Left hindlimb (tissue), 1 donor: Measurements from ENCODE around the gene PIH1D1.

ENCODE experiments used
- DNase-seq: peaks from one replicate; pipeline ENCODE4 v3.0.0-alpha.2; 2018

Gene PIH1D1

GRCh38 chr19:49451430-49452181 lies at the start of gene PIH1D1:
Gene PIH1D1 (minus strand): TSS chr19:49451814. CDS start chr19:49451574, 240 bp downstream.
- peak; percentile 97 for DNase-seq

DNA sequence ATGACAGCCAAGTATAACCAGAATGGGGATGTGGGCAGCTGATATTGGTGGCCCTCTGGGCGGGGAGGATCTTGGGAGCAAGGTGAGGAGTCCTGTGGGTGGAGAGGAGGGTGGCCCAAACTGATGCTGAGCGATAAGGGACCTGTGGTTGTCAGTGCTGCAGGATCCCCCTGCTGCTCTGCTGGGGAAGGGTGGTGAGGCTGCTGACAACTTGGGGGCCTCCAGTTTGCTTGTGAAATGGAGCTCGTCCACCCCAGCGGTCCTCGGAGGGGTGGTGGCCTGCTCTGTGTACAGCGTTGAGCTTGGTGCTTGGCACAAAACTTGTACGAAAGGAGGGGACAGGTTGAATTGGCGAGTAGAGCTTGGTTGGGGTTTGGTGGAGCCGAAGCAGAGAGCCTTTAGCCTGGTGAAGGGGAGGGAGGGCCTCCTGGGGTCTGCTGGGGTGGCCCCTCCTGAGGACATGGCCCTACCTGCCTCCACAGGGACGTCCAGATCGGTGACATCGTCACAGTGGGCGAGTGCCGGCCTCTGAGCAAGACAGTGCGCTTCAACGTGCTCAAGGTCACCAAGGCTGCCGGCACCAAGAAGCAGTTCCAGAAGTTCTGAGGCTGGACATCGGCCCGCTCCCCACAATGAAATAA lies 47.5 kb upstream of the PIH1D1 start:
- DNase-seq: no peak

DNA sequence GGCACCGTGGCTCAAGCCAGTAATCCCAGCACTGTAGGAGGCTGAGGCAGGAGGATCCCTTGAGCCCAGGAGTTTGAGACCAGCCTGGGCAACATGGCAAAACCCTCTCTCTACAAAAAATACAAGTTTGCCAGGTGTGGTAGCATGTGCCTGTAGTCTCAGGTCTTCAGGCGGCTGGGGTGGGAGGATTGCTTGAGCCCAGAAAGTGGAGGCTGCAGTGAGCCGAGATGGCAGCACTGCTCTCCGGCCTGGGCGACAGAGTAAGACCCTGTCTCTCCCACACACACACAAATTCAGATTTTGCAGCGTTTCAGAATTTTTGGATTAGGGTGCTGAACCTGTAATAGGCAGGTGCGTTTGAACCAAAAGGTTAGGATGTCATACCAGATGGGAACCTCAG lies 46.9 kb upstream of the PIH1D1 start:
- no peak for DNase-seq

GRCh38 chr19:49497789-49498103 lies 46.1 kb upstream of the PIH1D1 start:
- DNase-seq: no peak

- DNase-seq: no peak
Measured at GRCh38 chr19:49497047-49497788, 45.6 kb upstream of the PIH1D1 start.

- DNase-seq: no peak
Measured at GRCh38 chr19:49496574-49497008, 45.0 kb upstream of the PIH1D1 start.

- no peak for DNase-seq
Measured at GRCh38 chr19:49492573-49493405, 41.2 kb upstream of the PIH1D1 start.

DNA sequence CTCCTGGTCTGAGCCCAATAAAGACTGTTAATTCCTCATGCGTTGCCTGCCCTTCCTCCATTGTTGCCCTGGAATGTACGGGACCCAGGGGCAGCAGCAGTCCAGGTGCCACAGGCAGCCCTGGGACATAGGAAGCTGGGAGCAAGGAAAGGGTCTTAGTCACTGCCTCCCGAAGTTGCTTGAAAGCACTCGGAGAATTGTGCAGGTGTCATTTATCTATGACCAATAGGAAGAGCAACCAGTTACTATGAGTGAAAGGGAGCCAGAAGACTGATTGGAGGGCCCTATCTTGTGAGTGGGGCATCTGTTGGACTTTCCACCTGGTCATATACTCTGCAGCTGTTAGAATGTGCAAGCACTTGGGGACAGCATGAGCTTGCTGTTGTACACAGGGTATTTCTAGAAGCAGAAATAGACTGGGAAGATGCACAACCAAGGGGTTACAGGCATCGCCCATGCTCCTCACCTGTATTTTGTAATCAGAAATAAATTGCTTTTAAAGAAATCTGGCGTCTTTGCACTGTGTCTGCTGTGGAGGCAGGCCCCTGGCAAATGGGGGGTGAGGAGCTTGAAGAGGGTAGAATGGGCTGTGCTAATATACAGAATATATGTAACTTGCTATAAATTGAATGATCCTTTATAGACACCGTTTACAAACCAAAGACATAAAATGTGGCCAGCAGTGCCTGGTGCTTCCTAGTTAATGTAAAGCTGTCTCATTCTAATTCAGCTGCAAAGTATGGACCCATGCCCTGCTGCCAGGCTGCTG lies 40.4 kb upstream of the PIH1D1 start:
- DNase-seq: no peak

DNA sequence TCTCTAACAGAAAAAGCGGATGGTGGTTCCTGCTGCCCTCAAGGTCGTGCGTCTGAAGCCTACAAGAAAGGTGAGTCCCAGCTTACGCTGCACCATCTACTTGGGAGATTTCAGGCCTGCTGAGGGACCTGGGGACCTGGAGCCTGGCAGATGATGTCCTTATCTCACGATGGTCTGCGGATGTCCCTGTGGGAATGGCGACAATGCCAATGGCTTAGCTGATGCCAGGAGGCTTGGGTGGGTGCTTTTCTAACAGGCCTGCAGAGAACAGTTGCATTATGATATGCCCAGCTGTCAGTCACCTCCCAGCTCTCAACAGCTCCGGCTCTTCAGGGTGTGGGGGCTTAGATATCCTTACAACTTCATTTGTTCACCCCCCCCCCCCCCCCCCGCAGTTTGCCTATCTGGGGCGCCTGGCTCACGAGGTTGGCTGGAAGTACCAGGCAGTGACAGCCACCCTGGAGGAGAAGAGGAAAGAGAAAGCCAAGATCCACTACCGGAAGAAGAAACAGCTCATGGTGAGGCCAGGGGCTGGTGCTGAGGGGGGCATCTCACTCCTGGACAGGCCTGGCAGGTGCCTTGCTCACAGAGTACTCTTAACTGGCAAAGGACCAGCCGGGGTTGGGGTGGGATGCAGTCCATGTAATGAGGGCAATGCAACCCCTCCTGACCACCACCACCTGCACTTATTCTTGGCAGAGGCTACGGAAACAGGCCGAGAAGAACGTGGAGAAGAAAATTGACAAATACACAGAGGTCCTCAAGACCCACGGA lies 39.6 kb upstream of the PIH1D1 start:
- DNase-seq: no peak

DNA sequence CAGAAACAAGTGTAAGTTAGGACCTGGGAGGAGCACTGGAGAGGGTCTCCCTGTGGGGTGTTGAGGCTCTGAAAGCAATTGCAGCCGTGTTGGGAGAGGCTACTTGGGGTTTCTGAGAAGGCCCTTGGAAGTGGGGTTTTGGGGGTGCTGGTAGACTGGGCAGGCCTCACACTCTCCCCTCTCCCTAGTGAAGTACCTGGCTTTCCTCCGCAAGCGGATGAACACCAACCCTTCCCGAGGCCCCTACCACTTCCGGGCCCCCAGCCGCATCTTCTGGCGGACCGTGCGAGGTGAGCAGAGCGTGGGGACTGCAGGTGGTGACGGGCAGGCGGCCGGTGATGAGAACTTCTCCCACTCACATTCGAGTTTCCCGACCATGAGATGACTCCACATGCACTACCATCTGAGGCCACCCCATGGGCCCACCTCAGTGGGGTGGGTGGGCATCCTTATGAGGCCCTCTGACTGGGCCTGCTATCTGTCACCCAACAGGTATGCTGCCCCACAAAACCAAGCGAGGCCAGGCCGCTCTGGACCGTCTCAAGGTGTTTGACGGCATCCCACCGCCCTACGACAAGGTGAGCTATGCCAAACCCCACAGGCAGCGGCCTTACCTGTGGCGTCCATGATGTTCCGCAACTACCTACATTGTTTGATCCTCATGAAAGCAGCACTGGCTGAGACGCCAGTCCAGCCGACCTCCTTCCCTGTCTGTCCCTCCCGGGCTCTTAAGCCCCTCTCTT lies 38.8 kb upstream of the PIH1D1 start:
- DNase-seq: no peak

DNA sequence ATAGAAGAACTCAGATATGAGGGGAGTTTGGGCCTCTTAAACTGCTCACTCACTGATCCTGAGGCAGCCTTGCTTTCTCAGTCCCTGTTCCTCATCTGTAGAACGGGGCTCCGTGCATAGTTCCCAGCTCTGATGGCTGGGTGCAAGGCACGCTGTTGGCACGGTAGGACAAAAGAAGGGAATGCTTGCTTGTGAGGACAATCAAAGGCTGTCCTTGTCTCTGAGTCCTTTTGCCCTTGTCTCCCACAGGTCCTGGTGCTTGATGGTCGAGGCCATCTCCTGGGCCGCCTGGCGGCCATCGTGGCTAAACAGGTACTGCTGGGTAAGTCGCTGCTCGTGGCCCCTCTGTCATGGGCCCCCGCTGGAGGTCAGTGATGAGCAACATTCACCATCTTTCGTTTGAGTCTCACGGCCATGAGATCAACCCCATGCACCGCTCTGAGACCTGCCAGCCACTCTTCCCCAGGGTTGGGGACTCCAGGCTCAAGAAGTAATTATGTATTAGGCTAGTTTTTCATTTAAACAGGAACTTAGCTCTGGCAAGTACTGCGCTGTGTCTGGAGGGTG lies 38.1 kb upstream of the PIH1D1 start:
- DNase-seq: no peak

- DNase-seq: no peak
Measured at GRCh38 chr19:49488863-49489537, 37.4 kb upstream of the PIH1D1 start.

GRCh38 chr19:49488046-49488862 lies 36.6 kb upstream of the PIH1D1 start:
- DNase-seq: no peak

GRCh38 chr19:49487277-49488045 lies 35.8 kb upstream of the PIH1D1 start, which contains the start of gene RPL13A:
Gene RPL13A (plus strand): TSS chr19:49487608. CDS start chr19:49487630, 22 bp downstream.
- peak; percentile 100 for DNase-seq

GRCh38 chr19:49486710-49487276 lies 35.2 kb upstream of the PIH1D1 start:
- DNase-seq: no peak

DNA sequence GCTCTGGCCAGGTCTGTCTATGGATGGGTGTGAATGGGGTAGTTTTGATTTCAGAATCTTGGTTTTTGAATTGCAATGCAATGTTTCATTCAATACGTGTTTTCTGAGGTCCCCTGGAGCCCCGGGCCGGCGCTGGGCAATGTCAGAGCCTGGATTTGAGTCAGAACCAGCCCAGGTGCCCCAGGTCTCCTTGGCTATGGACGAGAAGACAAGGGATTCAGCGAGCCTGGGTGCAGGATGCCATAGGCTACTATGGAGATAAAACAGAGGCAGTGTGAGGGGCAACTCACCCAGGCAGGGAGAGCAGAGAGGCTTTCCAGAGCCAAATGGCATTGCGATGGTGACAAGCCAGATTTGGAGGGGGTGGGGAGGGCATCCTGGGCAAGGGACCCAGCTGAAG lies 34.6 kb upstream of the PIH1D1 start:
- DNase-seq: no peak

- no peak for DNase-seq
Measured at GRCh38 chr19:49481020-49481683, 29.5 kb upstream of the PIH1D1 start.
